HG03196 (cell line): Measurements from ENCODE around the gene SLC27A1.
"Not testable (repeated sequence)": the region's sequence is repeated elsewhere in the genome, so short reads cannot be mapped to it uniquely, and the experiment has no call there.

Experiments
- ATAC-seq: cut with Tn5 transposase; IDR thresholded peaks from one replicate; pipeline ENCODE4 v1.9.1; 2021; ENCODE audit not compliant: unreplicated experiment

The SLC27A1 gene

GRCh38 chr19:17486545-17487240 lies 16.4 kb downstream of the SLC27A1 start:
- no peak for ATAC-seq

GRCh38 chr19:17487284-17488121 lies 17.2 kb downstream of the SLC27A1 start:
- ATAC-seq, result no peak

GRCh38 chr19:17488593-17489391 lies 18.5 kb downstream of the SLC27A1 start:
- no peak for ATAC-seq

GRCh38 chr19:17489392-17490030 lies 19.2 kb downstream of the SLC27A1 start:
- no peak for ATAC-seq

- no peak for ATAC-seq
Observed at GRCh38 chr19:17490411-17490810, 20.1 kb downstream of the SLC27A1 start.

- ATAC-seq, result no peak
Observed at GRCh38 chr19:17491287-17491686, 21.0 kb downstream of the SLC27A1 start.

- ATAC-seq, result no peak
Observed at GRCh38 chr19:17495639-17496296, 25.4 kb downstream of the SLC27A1 start.

GRCh38 chr19:17496337-17496997 lies 26.1 kb downstream of the SLC27A1 start:
- peak; percentile 64 for ATAC-seq

- no peak for ATAC-seq
Observed at GRCh38 chr19:17497149-17497798, 26.9 kb downstream of the SLC27A1 start.

GRCh38 chr19:17499025-17499424 lies 28.7 kb downstream of the SLC27A1 start:
- ATAC-seq, result not testable (repeated sequence)

GRCh38 chr19:17499648-17500446 lies 29.5 kb downstream of the SLC27A1 start:
- ATAC-seq, result no peak

GRCh38 chr19:17500447-17501198 lies 30.3 kb downstream of the SLC27A1 start:
- no peak for ATAC-seq

- no peak for ATAC-seq
Observed at GRCh38 chr19:17503240-17503639, 32.9 kb downstream of the SLC27A1 start.

- ATAC-seq, result no peak
Observed at GRCh38 chr19:17504030-17504429, 33.7 kb downstream of the SLC27A1 start.

- ATAC-seq, result no peak
Observed at GRCh38 chr19:17504456-17504855, 34.1 kb downstream of the SLC27A1 start.

- no peak for ATAC-seq
Observed at GRCh38 chr19:17505223-17505622, 34.9 kb downstream of the SLC27A1 start.

GRCh38 chr19:17506745-17507144 lies 36.4 kb downstream of the SLC27A1 start:
- ATAC-seq, result no peak

GRCh38 chr19:17508558-17508933 lies 38.2 kb downstream of the SLC27A1 start:
- not testable (repeated sequence) for ATAC-seq
